Neural cell (in vitro differentiated cells): ENCODE data around the gene TPD52L1. TPM values are rescaled to one million over a fixed set of nuclear protein-coding genes. Genes with fewer than 3 reads are reported as not detected.

Experiments
- H2AFZ ChIP-seq: fragments of 200-600, 300-800 bp; sonication (generic), shearing (Covaris generic); 2 replicates; pipeline ENCODE4 v1.6.0; 2014; ENCODE audit warnings: low read depth, mild to moderate bottlenecking, antibody characterized with exemption, low read length, moderate library complexity
- H3F3A ChIP-seq: fragments of 200-600 bp; shearing (Covaris generic); 2 replicates; pipeline ENCODE4 v1.6.1; 2016; ENCODE audit warnings: mild to moderate bottlenecking, moderate library complexity, mixed read lengths, antibody characterized with exemption, low read length; ENCODE audit not compliant: insufficient read depth, poor library complexity, severe bottlenecking
- H3K27ac ChIP-seq: fragments of 200-600, 300-800 bp; sonication (generic), shearing (Covaris generic); 2 replicates; pipeline ENCODE4 v1.5.1; 2014; ENCODE audit warnings: mild to moderate bottlenecking, low read length, moderate library complexity
- H3K27me3 ChIP-seq: fragments of 300-800, 200-600 bp; sonication (generic), shearing (Covaris generic); 2 replicates; pipeline ENCODE4 v1.6.0; 2014; ENCODE audit warnings: mild to moderate bottlenecking, low read depth, low read length, moderate library complexity; ENCODE audit not compliant: insufficient read depth
- H3K36me3 ChIP-seq: fragments of 300-800, 200-600 bp; sonication (generic), shearing (Covaris generic); 2 replicates; pipeline ENCODE4 v1.5.1; 2014; ENCODE audit warnings: mild to moderate bottlenecking, antibody characterized with exemption, low read length, moderate library complexity; ENCODE audit not compliant: insufficient read depth
- H3K4me2 ChIP-seq: fragments of 300-800, 200-600 bp; sonication (generic), shearing (Covaris generic); 2 replicates; pipeline ENCODE4 v1.6.0; 2014; ENCODE audit warnings: mild to moderate bottlenecking, low read length
- H3K4me3 ChIP-seq: fragments of 300-800, 200-600 bp; sonication (generic), shearing (Covaris generic); 2 replicates; pipeline ENCODE4 v1.5.1; 2014; ENCODE audit warnings: mild to moderate bottlenecking, low read length, moderate library complexity
- H3K79me2 ChIP-seq: fragments of 200-600 bp; shearing (Covaris generic); replicated peaks from 2 replicates; pipeline ENCODE4 v1.6.0; 2014; ENCODE audit warnings: mild to moderate bottlenecking, low read length, moderate library complexity; ENCODE audit not compliant: insufficient read depth
- H3K9ac ChIP-seq: fragments of 300-800, 200-600 bp; sonication (generic), shearing (Covaris generic); 2 replicates; pipeline ENCODE4 v1.6.1; 2016; ENCODE audit warnings: mild to moderate bottlenecking, low read length, mixed read lengths
- H3K9me2 ChIP-seq: fragments of 200-600 bp; shearing (Covaris generic); 2 replicates; pipeline ENCODE4 v1.6.1; 2016; ENCODE audit warnings: mild to moderate bottlenecking, low read length, mixed read lengths; ENCODE audit not compliant: insufficient read depth
- H3K9me3 ChIP-seq: fragments of 200-600, 300-800 bp; sonication (generic), shearing (Covaris generic); 2 replicates; pipeline ENCODE4 v1.6.1; 2016; ENCODE audit warnings: mild to moderate bottlenecking, mixed run types, low read length, moderate library complexity, mixed read lengths
- H4K20me1 ChIP-seq: fragments of 200-600 bp; shearing (Covaris generic); 2 replicates; pipeline ENCODE4 v1.6.1; 2016; ENCODE audit warnings: mild to moderate bottlenecking, mixed run types; ENCODE audit not compliant: insufficient read depth
- EP300 ChIP-seq: fragments of 450-650 bp; conservative IDR thresholded peaks from 2 replicates; pipeline ENCODE4 v1.6.1; 2014; ENCODE audit warnings: antibody characterized with exemption, mild to moderate bottlenecking, moderate library complexity; ENCODE audit not compliant: poor library complexity, severe bottlenecking
- EZH2 ChIP-seq: fragments of 200-600, 300-800 bp; shearing (Covaris generic), sonication (generic); IDR thresholded peaks from 2 replicates; pipeline ENCODE4 v1.6.1; 2014; ENCODE audit warnings: antibody characterized with exemption, low read length, borderline replicate concordance, mild to moderate bottlenecking; ENCODE audit not compliant: insufficient read depth, poor library complexity, severe bottlenecking
- MXI1 ChIP-seq: fragments of 450-650 bp; conservative IDR thresholded peaks from 2 replicates; pipeline ENCODE4 v1.6.1; 2014; ENCODE audit warnings: antibody characterized with exemption, mild to moderate bottlenecking; ENCODE audit not compliant: poor library complexity, severe bottlenecking
- POLR2AphosphoS5 ChIP-seq: IDR thresholded peaks from 2 replicates; pipeline ENCODE4 v1.6.1; 2012
- RAD21 ChIP-seq: fragments of 450-650 bp; conservative IDR thresholded peaks from 2 replicates; pipeline ENCODE4 v1.6.1; 2014; ENCODE audit warnings: antibody characterized with exemption, mild to moderate bottlenecking, moderate library complexity
- SMC3 ChIP-seq: fragments of 450-650 bp; conservative IDR thresholded peaks from 2 replicates; pipeline ENCODE4 v1.6.1; 2014; ENCODE audit warnings: antibody characterized with exemption, mild to moderate bottlenecking, moderate library complexity; ENCODE audit not compliant: poor library complexity
- TAF1 ChIP-seq: IDR thresholded peaks from 2 replicates; pipeline ENCODE4 v1.6.1; 2012; ENCODE audit warnings: low read depth
- polyA plus RNA-seq: library from polyadenylated mRNA; depleted of rRNA; stranded (reverse); fragments of >200 nt; gene quantifications from 2 replicates; pipeline ENCODE4 v1.2.3, GENCODE V29; 2014
- TF ChIP-seq, protein P1 (sequence below): IDR thresholded peaks from 2 replicates; pipeline ENCODE4 v1.6.1; 2012; ENCODE audit warnings: borderline replicate concordance
- TF ChIP-seq, protein P2 (sequence below): fragments of 450-650 bp; IDR thresholded peaks from 2 replicates; pipeline ENCODE4 v1.5.1; 2014; ENCODE audit warnings: antibody characterized with exemption, mild to moderate bottlenecking, moderate library complexity; ENCODE audit not compliant: poor library complexity, severe bottlenecking

The TPD52L1 gene
- polyA plus RNA-seq, 1 donor from 2014 or later, result 8.9 TPM

DNA sequence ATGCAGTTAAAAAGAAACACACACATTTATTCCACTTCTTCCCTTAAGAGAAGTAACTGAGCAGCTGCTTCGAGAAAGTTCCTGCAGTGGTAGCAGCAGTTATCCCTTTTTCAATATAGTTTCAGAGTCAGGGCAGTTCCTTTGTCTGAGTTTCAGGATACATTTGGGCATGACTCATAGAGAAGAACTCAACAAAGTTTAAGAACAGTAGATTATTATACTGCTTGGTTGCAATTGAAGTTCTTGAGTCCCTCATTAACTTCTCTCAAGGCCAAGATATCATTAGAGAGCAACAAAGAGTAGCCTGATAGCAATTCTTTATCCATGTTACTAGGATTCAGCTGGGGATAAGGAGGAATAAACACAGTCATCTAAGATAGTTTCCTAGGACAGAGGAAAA is 54.4 kb downstream of the TPD52L1 start:
- H3K4me3 ChIP-seq, result no peak overlapping the region
- no peaks in the 10 kb centered on the region for H3K36me3 ChIP-seq
- H3K79me2 ChIP-seq, result no peaks in the 10 kb centered on the region
- H3K4me2 ChIP-seq, result no peak overlapping the region
- TF ChIP-seq, protein P1, sequence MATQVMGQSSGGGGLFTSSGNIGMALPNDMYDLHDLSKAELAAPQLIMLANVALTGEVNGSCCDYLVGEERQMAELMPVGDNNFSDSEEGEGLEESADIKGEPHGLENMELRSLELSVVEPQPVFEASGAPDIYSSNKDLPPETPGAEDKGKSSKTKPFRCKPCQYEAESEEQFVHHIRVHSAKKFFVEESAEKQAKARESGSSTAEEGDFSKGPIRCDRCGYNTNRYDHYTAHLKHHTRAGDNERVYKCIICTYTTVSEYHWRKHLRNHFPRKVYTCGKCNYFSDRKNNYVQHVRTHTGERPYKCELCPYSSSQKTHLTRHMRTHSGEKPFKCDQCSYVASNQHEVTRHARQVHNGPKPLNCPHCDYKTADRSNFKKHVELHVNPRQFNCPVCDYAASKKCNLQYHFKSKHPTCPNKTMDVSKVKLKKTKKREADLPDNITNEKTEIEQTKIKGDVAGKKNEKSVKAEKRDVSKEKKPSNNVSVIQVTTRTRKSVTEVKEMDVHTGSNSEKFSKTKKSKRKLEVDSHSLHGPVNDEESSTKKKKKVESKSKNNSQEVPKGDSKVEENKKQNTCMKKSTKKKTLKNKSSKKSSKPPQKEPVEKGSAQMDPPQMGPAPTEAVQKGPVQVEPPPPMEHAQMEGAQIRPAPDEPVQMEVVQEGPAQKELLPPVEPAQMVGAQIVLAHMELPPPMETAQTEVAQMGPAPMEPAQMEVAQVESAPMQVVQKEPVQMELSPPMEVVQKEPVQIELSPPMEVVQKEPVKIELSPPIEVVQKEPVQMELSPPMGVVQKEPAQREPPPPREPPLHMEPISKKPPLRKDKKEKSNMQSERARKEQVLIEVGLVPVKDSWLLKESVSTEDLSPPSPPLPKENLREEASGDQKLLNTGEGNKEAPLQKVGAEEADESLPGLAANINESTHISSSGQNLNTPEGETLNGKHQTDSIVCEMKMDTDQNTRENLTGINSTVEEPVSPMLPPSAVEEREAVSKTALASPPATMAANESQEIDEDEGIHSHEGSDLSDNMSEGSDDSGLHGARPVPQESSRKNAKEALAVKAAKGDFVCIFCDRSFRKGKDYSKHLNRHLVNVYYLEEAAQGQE, result no peak
- TF ChIP-seq, protein P2, sequence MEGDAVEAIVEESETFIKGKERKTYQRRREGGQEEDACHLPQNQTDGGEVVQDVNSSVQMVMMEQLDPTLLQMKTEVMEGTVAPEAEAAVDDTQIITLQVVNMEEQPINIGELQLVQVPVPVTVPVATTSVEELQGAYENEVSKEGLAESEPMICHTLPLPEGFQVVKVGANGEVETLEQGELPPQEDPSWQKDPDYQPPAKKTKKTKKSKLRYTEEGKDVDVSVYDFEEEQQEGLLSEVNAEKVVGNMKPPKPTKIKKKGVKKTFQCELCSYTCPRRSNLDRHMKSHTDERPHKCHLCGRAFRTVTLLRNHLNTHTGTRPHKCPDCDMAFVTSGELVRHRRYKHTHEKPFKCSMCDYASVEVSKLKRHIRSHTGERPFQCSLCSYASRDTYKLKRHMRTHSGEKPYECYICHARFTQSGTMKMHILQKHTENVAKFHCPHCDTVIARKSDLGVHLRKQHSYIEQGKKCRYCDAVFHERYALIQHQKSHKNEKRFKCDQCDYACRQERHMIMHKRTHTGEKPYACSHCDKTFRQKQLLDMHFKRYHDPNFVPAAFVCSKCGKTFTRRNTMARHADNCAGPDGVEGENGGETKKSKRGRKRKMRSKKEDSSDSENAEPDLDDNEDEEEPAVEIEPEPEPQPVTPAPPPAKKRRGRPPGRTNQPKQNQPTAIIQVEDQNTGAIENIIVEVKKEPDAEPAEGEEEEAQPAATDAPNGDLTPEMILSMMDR, result no peak
- TF ChIP-seq TAF1, result no peak
- TF ChIP-seq EP300, result no peak
- no peak for TF ChIP-seq POLR2AphosphoS5
- no peak for TF ChIP-seq MXI1
- TF ChIP-seq RAD21, result no peak
- TF ChIP-seq SMC3, result no peak
- no peak for TF ChIP-seq EZH2
- no peaks in the 10 kb centered on the region for H4K20me1 ChIP-seq
- H3K9me3 ChIP-seq, result no peaks in the 10 kb centered on the region
- H3K9me2 ChIP-seq, result no peaks in the 10 kb centered on the region
- no peaks in the 10 kb centered on the region for H3K27me3 ChIP-seq
- H3K9ac ChIP-seq, result no peak overlapping the region
- no peak overlapping the region for H2AFZ ChIP-seq
- no peaks in the 10 kb centered on the region for H3F3A ChIP-seq
- no peak overlapping the region for H3K27ac ChIP-seq

DNA sequence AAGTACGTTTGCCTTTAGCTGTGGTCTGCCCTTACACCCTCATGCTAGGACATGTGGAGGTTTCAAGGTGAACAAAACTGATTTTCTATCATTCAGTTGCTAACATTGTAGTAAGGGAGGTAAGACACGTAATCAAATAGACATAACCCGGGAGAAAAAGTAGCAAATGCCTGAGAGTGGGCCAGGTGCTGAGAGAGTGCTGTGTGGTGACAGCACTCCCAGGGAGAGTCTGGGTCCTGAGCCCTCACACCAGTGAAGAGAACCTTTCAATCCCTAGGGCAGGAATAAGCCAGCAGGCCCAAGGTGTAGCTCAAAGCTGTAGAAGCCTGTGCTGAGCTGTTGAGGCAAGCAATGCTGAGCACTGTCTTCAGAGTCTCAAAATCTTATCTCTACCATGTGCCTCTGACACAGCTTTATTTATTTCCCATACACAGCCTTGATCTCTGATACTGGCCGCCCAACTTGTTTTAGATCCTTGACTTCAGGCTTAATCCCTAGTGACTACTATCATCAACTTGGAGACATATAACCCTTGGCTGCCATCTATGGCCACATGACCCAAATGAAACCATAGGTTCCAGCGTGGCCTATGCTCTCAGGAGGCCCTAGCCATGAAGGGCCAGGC is 55.2 kb downstream of the TPD52L1 start:
- Histone ChIP-seq H3K9me3 (no peaks in the 10 kb centered on the region), H3K9ac (no peak overlapping the region), H3K4me3 (no peak overlapping the region), H3K79me2 (no peaks in the 10 kb centered on the region), H3F3A (no peaks in the 10 kb centered on the region), H3K9me2 (no peaks in the 10 kb centered on the region), H4K20me1 (no peaks in the 10 kb centered on the region), H2AFZ (no peak overlapping the region), H3K27me3 (no peaks in the 10 kb centered on the region), H3K27ac (no peak overlapping the region), H3K36me3 (no peaks in the 10 kb centered on the region), H3K4me2 (no peak overlapping the region)
- TF ChIP-seq EP300 (no peak), EZH2 (no peak), SMC3 (no peak), RAD21 (no peak)
- TF ChIP-seq, protein P1, result no peak
- TF ChIP-seq, protein P2, result no peak
